EH (cell line): ENCODE results near the gene TMEM131.
A peak's percentile ranks its signal among the peaks of the same experiment; 100 is the strongest.
"Not testable (repeated sequence)": the region's sequence is repeated elsewhere in the genome, so short reads cannot be mapped to it uniquely, and the experiment has no call there.

Source experiments
- DNase-seq: peaks from one replicate; pipeline ENCODE4 v3.0.0-alpha.2; 2015; ENCODE audit warnings: low read depth

TMEM131 gene, protein sequence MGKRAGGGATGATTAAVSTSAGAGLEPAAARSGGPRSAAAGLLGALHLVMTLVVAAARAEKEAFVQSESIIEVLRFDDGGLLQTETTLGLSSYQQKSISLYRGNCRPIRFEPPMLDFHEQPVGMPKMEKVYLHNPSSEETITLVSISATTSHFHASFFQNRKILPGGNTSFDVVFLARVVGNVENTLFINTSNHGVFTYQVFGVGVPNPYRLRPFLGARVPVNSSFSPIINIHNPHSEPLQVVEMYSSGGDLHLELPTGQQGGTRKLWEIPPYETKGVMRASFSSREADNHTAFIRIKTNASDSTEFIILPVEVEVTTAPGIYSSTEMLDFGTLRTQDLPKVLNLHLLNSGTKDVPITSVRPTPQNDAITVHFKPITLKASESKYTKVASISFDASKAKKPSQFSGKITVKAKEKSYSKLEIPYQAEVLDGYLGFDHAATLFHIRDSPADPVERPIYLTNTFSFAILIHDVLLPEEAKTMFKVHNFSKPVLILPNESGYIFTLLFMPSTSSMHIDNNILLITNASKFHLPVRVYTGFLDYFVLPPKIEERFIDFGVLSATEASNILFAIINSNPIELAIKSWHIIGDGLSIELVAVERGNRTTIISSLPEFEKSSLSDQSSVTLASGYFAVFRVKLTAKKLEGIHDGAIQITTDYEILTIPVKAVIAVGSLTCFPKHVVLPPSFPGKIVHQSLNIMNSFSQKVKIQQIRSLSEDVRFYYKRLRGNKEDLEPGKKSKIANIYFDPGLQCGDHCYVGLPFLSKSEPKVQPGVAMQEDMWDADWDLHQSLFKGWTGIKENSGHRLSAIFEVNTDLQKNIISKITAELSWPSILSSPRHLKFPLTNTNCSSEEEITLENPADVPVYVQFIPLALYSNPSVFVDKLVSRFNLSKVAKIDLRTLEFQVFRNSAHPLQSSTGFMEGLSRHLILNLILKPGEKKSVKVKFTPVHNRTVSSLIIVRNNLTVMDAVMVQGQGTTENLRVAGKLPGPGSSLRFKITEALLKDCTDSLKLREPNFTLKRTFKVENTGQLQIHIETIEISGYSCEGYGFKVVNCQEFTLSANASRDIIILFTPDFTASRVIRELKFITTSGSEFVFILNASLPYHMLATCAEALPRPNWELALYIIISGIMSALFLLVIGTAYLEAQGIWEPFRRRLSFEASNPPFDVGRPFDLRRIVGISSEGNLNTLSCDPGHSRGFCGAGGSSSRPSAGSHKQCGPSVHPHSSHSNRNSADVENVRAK (N-terminal part only)

DNA sequence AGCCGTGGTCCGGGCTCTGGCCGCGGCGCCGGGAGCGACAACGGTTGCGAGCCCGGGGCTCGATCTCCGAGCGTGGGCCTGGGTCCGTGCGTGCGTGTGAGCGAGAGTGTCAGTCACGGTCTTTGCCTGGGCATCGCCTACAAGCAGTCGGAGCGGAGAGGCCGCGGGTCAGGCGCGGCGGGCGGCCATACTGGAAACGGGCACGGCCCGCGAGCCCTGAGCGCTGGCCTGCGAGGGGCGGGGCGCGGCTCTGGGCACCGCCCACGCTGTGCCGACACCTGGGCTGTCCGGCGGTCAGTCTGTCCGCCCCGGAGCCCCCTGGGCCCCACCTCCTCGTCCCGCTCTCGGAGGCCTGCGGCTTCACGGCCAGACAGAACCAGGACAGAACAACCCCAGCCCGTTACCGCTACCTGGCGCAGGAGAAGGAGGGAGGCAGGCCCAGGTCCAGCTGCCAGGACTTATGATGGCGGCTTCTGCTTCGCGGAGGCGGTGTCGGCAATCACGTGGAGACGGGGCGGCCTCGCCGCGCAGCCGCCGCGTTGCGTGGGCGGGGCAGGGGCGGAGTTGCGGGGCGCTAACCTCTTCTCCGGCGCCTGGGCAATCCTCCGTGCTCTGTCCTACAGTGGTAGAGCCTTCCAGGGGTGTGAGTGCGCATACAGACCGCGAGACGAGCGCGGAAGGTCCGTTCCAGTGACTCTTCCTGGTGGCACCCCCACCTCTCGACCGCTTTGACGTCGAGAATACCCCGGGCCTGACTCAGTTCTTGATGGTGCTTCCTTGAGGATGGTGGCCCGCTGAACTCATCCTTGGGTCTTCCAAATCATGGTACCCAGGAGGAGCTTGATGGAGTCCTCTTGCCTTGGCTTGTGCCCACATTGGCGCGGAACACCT is at the start of gene TMEM131:
TSS of gene TMEM131 (minus strand) at position 215 of the 891 bp plus-strand sequence. CDS start 286 bp downstream, outside the sequence.
- peak; percentile 94 for DNase-seq

DNA sequence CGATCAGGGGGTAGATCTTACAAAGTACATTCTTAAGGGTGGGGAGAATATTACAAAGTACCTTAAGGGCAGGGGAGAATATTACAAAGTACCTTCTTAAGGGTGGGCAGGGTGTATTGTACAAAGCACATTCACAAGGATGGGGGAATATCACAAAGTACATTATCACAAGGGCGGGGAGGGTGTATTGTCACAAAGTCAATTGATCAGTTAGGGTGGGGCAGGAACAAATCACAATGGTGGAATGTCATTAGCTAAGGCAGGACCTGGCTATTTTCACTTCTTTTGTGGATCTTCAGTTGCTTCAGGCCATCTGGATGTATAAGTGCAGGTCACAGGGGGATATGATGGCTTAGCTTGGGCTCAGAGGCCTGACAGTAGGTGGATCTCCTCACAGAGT is 49.0 kb upstream of the TMEM131 start:
- DNase-seq = not testable (repeated sequence)

DNA sequence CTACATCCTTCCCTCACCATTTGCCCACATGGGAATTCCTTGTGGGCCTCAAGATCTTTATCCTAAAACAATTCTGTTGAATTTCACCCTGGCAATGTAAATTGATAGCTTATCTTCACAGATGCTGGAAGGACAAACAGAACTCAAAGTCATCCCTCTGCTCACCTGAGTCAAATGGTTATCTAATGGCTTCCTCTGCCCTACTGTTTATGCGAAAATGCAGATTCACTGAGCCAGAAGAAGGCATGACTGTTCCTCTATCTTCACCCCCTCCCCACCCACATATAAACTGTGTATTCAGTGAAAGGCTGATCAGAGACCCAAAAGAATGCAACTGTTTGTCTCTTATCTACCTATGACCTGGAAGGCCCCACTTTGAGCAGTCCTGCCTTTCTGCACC is 47.4 kb upstream of the TMEM131 start:
- no peak for DNase-seq

DNA sequence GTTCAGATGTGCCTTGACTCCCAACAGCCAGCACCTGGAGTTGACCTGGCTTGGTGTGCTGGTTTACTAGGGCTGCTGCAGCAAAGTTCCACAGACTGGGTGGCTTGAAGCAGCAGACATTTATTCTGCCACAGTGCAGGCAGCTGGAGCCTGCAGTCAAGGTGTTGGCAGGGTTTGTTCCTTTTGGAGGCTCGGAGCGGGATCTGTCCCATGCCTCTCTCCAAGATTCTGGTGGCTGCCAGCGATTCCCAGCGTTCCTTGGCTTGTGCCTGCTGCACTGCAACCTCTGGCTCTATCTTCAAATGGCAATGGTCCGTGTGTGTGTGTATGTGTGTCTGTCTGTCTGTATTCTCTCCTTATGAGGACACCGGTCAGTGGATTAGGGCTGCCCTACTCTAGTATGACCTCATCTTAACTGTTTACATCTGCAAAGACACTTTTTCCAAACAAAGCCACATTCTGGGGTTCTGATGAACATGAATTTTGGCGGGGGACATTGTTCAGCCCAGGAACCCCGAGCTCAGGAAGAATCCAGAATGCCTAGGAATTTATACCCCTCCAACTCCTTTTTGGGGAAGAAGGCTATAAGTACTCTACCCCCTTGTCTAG is 44.7 kb upstream of the TMEM131 start:
- DNase-seq = no peak

DNA sequence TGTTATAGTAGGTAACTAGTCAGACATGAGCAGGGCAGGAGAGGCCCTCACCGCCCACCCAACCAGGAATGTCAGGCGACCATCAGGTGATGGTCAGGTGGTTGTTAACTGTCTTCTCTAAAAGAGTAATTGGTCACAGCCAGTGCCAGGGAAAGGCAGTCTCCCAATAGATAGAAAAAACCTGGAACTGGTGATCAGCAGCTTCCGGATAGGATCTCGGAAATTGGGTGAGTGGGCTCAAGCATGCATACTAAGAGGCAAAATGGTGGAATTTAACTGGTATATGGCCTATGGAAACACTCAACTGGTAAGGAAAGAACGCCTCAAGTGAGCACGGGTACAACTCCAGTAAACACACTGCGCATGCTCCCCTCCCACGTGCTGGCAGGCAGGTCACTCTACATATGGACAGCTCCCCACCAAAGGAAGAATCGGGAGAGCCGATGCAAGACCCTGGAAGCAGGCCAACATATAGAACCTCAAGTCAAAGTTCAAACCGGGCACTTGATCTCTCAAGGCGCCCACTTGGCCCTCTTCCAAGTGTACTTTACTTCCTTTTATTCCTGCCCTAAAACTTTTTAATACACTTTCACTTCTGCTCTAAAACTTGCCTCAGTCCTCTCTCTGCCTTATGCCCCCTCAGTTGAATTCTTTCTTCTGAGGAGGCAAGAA is 43.5 kb upstream of the TMEM131 start:
- no peak for DNase-seq

DNA sequence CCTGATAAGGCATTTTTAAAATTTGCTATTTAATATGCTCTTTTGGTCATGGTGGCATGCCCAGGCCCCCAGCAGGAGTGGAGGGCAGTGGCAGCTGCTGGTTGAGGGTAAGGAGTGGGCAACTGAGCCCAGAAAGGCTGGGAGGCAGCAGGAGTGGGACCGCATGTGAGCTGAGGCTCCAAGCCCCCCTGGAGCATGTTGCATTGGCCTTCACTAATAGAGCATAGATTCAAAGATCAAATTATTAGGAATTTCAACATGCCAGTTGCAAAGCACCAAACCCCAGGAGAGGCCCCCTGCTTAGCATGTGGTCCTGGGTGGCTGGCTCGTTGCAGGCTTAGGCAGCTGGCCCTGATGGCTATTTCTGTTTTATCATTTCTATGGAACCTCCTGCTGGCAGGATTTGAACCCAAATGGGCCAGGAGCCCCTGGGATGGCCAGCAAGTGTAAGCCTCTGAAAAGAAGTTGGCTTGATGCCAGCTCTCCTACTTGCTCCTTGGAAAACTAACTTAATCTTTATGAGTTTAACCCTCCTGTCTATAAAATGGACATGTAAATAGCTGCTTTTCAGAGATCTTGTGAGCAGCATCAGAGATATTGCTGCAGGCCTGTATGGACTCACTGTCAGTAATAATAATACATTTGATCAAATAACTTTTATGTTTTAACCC is 42.1 kb upstream of the TMEM131 start:
- no peak for DNase-seq

DNA sequence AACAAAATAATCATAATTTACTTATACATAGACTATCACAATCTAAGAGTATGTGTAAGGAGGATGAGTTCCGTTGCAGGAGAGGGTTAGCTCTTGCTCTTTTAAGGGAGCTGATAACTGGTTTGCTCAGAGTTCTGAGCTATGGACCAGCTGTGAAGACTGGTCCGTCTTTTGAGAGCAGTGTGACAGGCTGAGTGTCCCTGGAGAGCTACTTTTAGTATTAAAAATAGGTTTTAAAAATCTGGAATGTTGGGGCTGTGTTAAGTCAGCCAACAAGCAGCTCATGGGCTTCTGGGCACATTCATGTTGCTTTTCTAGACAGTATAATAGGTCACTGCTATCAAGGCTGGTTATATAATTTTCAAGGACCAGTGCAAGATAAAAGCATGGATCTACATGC is 41.5 kb upstream of the TMEM131 start:
- DNase-seq = no peak

DNA sequence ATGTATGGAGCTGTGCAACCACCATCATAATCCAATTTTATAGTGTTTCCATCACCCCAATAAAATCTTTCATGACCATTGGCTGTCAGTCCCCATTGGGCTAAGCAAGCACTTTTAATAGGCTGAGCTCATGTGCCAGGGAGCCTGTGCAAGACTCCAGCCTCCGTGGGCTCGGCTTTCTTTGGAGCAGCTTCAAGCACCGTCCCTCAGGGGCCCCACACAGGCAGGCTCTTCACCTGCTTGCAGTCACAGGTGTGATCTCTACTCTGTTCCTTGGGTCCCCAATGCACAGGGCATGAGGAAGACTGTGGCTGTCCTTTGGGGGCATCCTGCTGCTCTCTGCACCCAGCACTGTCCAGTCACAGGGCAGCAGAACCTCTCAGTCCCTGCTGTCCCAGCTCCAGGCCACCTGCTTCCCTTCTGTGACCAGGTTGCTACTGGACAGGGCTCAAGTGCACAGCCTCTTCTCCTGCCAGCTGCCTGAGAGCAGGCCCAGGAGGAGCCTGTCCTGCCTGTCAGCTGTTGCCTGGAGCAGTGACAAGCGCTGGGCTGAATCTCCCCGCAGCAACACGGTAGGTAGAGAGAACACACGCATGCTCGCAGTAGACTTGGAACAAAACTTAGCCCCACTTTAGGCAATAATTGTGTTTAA is 40.7 kb upstream of the TMEM131 start:
- no peak for DNase-seq

DNA sequence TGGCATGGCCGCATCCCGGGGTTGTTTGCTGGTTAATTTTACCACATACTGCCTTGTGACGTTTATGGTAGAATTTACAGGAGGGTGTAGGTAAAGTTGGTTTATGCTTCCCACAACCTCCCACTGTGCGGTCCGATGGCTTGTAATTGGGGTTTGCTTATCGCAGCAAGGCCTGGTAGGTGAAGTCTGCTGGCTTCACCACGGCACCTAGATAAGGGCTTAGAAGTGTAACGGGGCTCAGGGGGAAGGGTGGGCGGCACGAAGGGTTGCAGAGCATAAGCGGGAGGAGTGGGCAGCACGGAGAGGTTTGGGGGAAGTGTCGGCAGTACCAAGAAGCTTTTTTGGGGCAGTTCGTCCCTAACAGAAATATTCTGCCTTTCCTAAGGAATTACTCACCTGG is 39.0 kb upstream of the TMEM131 start:
- DNase-seq = no peak

DNA sequence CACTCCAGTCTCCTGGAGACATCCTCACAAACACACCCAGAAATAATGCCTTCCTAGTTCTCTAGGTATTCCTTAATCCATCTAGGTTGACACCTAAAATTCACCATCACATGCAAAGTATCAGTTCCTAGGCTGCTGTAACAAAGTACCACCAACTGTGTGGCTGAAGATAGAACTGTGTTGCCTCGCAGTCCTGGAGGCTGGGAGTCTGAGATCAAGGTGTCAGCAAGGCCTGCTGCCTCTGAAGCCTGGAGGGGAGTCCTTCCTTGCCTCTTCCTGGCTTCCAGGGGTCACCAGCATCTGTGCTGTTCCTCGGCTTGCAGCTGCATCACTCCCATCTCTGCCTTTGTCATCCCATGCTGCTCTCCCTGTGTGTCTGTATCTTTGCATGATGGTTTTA is 36.3 kb upstream of the TMEM131 start:
- DNase-seq = no peak

DNA sequence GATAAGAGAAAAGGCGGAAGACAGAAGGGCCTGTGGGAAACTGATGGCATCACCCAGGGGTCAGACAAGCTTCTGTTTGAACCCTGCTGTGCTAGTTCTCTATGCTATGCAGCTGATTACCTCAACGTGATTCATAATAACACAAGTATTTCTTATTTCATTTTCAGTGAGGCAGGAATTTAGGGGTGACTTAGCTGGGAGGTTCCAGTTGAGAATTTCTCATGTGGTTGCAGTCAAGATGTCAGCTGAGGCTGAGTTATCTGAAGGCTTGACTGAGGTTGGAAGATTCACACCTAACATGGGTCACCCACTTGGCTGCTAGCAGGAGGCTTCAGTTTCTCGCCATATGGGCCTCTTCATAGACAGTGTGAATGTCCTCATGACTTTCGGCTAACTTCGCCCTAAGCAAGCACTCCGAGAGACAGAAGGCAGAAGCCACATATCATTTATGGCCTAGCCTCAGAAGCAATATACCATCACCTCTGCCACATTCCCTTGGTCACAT is 34.0 kb upstream of the TMEM131 start:
- no peak for DNase-seq

DNA sequence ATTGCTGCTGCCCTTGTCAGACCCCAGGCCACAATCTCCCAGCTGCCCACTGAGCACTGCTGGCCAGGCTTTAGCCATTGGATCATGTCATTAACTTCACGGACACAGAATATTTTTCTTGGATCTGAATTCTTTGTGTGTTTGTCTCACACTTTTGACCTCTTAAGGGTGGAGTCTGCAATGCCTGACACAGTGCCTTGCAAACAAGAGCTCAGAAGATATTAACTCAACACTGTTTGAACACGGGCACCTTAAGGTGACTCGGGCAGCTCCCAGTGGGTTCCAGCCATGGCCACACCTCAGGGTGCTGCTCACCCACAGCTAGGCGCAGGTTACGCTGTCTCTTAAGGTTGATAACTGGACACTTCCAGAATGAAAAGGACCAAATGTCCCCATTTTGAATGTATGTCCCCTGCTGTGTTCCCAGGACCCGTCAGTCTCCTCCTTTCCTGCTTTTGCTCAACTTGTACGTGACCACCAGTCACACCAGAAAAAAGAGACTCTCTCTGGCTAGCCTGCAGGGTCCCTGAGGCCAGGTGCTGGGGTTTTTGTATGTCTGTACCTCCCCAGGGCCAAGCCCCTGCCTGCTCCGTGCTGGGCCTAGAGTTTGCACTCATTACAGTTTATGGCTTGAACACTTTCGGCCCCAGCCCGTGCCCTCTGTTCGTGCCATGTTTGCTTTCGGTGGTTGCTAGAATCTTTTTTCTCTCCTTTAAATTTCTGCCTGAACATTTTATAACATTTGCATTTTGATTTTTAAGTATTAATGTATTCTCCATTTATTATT is 33.4 kb upstream of the TMEM131 start:
- DNase-seq = no peak

DNA sequence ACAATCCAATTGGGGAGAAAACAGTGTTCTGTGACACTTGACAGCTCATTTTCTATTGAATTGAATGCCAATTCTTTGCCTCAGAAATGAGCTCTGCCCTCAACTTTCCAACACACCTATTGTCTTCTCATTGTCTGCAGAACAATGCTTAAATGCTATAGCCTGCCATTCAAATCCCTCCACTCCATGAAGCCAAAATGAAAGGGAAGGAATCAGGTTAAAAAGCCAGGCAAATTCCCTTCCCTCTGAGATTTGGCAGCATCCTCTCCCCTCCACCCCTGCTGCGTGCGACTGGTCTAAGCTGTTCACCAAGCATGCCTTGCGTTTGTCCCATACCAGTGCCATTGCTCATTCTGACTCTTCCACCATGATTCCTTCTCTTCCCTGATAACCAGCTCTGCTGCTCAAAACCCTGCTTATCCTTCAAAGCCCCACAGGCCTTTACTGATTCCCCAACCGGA is 32.4 kb upstream of the TMEM131 start:
- peak; percentile 82 for DNase-seq

DNA sequence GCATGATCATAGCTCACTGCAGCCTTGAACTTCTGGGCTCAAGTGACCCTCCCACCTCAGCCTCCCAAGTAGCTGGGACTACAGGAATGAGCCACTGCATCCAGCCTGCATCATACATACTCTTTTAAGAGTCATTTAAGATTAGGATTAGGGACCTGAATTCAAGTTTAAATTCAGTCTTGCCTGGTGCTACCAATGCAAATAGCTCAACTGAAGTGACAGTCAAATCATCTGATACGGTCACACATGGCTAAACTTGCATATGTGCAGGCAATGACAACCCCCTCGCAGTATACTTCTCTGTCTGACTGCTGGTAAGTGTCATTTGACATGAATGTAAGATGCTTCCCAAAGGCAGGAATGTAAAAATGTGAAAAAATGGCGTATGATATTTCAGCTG is 31.8 kb upstream of the TMEM131 start:
- DNase-seq = no peak

DNA sequence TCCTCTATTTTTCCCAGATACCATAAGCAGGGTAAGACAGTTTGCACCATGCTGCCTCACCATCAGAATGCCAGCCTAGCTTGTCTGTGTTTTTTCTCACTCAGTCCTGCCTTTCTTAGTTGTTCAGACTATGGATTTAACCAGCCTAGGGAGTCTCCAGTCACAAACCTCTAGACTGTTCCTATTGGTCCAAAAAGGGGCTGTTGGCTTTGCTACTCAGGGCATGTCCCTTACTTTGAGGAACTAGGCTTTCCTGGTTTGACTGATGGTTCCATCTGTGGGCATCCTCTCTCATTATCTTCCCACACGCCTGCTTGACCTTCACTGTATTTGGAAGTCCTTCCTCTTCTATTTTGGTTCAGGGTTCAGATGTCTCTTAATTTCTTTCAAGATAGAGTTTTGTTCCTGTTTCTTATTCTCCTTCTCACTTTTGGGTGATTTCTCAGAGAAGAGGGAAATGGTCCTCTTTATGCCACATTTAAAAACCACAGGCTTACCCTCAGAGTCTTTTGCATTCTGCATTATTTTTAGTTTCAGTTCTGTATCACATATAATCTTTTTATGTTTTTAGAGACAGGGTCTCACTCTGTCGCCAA is 31.3 kb upstream of the TMEM131 start:
- no peak for DNase-seq

DNA sequence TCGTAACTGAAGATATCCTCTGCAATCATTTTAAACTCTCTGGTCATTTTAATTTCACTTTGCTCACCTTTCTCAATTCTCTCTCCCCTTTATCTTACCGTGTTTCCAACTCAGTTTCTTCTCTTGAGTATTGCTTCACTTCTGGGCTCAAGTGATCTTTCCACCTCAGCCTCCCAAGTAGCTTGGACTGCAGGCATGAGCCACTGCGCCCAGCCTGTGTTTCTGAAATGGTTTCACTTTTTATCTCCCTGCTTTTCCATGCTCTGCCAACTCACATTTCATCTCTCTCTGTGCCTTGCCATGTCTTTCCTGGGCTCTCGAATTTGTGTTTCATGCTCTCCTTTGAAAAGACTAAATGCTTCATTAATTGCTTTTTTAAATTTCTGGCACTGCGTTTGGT is 30.5 kb upstream of the TMEM131 start:
- no peak for DNase-seq

DNA sequence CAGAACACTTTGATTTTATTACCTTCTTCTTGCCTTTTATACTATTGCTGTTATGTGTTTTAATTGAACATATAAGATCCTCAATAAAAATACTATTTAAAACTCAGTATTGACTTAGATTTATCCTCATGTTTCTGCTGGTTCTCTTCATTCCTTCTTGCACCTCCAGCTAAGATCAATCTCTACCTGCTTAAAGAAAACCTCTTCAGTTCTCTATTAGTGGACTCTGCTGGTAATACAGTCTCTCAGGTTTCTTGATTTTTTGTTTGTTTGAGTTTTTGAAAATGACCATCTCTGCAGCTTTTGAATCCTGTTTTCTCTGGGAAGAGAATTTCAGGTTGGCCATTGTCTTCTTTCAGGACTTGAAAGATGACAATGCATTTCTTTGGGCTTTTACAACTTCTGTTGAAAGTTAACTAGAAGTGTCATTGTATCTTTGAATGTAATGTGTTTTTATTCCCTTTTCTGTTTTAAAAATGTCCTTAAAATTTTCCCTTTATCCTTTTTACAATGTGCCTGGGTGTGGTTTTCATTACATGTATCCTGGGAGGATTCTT is 29.8 kb upstream of the TMEM131 start:
- no peak for DNase-seq
